ENCODE measurements around the gene CLTB.

CLTB gene

DNA sequence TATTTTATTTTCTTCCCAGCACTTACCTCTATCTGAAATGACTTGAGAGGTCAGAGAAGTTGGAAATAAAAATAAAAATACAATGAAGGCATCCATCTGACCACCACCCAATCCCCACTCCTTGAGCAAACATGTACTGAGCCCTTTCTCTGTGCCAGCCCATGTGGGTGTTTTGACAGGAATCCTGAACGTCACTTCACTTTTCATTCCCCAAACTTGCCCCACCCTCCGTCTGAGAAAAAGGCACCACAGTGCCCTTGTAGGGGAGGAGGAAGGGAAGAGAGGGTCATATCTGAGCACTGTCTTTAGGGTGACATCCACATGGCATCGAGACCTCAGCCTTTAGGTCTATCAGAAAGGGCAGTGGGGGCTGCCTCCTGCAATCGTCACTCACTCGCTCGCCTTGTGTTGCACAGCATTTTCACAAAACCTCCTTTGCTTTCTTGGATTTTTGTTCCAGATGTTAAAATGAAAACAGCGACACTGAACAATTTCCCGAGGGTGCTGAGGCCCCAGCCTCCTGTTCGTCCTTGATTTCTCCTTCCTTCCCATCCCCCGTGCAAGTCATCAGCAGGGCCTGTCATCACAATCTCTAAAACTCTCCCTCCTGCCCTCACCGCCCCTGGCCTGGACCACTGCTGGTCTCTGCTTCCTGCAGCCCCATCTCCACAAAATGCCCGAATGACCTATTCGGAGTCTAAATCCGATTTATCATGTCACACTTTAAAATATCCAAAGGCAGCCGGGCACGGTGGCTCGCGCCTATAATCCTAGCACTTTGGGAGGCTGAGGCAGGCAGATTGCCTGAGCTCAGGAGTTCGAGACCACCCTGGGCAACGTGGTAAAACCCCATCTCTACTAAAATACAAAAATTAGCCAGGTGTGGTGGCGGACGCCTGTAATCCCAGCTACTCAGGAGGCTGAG is 14.8 kb downstream of the CLTB start:
- DNase-seq (ENCODE audit: low read depth, low spot score), result no peak

DNA sequence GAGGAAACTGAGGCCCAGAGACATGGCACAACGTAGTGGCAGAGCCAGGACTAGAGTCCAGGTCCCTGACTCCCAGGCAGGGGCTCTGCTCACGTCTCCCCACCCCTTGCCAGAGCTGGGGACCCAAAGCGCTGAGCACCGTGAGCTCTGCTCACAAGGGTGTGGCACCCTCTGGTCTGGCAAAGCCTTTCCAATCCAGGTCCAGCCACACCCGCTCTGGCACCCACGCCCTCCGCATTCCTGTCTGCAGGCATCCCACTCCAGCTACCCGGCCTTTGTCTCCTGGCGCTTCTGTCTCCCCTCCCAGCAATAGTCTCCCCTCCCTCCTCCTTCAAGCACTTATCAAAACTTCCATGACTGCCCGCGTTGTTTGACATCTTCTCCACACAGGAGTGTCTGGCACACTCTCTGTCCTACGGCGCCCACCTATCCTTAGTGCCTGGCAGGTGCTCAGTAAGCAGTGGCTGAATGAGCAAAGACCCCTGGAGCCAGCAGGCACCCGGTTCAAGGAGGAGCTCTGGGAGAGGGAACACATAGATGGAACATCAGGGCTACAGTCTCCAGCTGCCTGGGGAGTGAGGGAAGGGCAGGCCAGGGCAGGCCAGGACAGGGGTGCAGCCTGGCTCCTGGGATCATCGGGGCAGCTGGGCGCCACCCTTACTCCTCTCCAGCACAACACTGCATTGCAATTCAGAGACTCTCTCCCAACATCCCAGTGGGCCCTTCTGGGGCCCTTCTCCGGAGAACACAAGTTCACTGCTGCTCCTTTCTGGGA is 15.8 kb downstream of the CLTB start:
- DNase-seq (ENCODE audit: low read depth, low spot score), result no peak

DNA sequence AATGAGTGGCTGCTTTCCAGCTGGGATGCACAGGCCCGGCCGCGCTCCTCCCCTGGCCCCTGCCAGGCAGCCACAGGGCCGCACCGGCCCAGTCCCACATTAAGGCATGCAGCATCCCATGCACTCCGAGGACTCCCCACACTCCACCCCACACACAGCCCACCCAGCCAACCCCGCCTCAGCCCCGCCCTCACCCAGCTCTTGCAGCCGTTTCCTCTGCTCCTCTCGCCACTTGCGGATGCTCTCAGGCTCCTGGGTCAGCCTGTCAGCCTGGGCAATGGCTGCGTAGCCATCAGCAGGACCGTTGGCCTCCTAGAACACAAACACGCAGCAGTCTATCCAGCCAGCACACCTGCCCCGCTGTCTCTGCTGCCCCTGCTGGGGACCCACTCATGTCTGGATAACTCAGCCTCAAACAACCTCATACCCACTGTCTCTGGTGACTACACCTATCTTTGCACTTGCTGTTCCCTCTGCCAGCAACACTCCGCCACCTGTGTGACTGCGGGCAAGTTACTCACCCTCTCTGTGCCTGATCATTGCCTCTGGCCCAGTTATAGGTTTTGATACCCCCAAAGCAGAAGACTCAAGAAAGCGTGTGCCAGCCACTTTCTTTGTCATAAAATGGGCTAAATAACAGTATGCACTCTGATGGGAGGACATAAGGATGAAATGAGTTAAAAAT is 18.5 kb downstream of the CLTB start:
- DNase-seq (ENCODE audit: low read depth, low spot score), result no peak

DNA sequence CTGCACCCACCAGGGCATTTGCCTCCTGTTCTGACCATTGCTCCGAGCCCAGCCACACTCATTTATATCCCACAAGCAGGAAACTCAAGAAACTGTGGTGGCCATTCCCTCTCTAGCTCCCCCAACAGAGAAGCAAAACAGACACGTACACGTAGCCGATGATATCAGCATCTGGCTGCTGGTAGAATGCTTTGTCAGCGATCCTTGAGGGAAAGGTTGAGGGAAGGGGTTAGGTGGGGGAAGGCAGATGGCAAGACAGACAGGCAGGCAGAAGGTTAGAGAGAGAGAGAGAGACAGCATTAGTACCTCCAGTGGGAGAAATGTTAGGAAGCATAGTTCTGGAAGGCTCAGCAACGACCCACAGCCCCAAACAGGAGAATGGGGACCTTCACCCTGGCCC is 20.0 kb downstream of the CLTB start:
- no peak for DNase-seq (ENCODE audit: low read depth, low spot score)

DNA sequence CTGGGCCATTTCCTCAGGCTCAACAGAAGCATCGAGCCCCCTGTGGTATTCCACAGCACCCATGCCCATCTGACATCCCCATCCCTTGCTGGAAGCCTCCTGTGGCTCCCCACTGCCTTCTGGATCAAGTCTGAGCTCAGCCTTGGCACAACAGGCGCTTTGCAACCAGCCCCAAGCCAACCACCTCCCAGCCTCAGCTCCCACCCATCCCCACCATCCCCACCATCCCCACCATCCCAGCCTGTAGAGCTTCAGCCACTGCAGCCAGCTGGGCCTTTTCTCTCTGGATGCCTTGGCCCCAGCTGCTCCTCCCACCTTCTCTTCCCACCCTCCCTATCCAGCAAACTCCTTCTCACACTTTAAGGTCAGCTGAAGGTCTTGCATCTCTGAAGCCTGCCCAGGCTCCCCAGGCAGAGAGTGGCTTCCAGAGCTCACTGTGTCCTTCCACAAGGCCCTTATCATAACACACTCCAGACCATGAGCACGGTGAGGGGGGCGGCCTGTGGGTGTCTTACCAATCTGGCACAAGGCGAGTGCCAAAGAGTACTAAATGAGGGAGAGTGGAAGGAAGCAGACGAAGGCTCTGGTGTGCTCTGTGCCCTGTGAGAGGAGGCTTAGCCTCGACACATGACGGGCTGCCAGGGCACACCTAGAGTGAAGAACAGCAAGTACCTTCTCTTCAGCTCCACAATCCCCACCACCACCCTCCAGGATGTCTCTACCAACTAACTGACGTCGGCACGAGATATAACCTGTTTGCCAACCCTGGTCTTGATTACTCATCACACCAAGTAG is 21.3 kb downstream of the CLTB start:
- no peak for DNase-seq (ENCODE audit: low read depth, low spot score)

DNA sequence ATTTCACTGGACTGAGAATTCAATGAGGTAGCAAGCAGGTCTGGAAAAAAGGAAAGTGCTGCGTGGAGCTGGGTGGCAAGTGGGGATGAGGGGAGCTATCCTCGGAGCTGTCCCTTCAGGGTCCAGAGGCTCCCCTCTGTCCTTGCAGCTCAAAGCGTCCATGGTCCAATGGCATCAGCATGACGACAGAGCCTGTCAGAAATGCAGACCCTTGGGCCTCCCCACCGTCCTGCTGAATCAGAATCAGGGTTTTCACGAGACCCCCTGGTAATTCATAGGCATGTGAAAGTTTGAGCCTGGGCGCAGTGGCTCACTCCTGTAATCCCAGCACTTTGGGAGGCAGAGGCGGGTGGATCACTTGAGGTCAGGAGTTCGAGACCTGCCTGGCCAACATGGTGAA is 22.2 kb downstream of the CLTB start:
- no peak for DNase-seq (ENCODE audit: low read depth, low spot score)

DNA sequence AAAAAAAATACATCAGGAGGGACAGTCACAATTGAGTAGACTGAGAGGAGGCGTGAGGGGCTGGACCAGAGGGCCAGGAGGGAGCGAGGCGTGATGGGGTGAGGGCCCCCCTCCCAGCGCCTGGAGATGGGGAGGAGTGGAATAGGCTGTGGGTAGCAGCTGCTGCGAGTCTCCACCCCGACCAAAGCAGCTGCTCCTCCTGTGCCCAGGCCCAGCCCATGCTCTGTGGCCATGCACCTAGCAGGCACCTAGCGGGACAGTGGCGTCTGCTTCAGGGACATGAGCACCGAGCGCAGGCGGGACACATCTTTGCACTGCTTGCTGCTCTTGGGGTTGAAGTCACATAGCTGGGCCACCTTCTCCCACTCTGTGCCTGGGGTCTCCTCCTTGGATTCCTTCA is 23.8 kb downstream of the CLTB start:
- no peak for DNase-seq (ENCODE audit: low read depth, low spot score)

DNA sequence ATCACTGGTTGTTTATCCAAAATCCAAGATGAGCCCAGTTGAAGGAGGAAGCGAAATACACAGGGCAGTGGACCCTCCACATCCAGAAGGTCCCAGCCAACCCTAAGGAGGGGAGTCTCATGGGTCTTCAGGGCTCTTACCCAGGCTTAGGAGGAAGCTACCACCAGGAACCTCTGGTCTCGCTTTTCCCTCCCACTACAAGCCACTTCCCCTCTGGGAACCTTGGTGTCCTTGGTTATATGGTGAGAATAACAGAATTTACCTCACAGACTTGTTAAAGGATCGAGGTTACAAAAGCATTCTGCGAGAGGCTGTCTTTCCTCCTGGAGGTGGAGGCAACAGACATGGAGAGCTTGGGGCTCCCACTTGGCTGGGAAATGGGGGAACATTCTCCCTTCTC is 24.3 kb downstream of the CLTB start:
- DNase-seq (ENCODE audit: low read depth, low spot score), result no peak

DNA sequence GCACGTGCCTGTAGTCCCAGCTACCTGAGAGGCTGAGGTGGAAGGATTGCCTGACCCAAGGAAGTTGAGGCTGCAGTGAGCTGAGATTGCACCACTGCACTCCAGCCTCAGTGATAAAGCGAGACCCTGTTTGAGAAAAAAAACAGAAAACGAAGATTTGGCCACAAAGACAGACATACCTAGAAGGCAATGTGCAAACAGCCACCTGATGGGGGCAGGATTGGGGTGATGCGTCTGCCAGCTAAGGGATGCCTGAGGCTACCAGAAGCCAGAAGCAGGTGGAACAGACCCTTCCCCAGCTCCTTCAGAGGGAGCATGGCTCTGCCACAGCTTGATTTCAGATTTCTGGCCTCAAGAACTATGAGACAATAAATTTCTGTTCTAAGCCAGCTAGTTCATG is 24.9 kb downstream of the CLTB start:
- no peak for DNase-seq (ENCODE audit: low read depth, low spot score)

DNA sequence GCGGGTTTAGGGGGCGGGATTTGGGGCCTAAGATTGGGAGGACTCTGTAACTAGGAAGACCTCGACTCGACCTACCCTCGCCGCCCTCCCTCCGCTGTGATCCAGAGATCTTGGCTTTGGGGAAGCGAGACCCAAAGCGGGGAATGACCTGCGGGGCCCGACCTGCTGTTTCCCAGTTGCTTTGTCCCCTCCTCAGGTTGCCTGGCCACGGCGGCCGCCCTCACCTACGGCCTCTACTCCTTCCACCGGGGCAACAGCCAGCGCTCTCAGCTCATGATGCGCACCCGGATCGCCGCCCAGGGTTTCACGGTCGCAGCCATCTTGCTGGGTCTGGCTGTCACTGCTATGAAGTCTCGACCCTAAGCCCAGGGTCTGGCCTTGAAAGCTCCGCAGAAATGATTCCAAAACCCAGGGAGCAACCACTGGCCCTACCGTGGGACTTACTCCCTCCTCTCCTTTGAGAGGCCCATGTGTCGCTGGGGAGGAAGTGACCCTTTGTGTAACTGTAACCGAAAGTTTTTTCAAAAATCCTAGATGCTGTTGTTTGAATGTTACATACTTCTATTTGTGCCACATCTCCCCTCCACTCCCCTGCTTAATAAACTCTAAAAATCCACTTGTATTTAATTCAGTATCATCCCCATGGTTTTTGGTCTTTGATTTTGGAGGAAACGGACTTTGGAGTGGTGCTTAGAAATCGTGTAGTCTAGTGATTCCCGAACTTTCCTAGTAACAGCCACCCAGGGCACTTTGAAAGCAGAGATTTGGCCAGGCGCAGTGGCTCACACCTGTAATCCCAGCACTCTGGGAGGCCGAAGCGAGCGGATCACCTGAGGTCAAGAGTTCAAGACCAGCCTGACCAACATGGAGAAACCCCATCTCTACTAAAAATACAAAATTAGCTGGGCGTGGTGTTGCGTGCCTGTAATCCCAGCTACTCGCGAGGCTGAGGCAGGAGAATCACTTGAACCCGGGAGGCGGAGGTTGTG is 26.9 kb downstream of the CLTB start:
- DNase-seq (ENCODE audit: low read depth, low spot score), result no peak

DNA sequence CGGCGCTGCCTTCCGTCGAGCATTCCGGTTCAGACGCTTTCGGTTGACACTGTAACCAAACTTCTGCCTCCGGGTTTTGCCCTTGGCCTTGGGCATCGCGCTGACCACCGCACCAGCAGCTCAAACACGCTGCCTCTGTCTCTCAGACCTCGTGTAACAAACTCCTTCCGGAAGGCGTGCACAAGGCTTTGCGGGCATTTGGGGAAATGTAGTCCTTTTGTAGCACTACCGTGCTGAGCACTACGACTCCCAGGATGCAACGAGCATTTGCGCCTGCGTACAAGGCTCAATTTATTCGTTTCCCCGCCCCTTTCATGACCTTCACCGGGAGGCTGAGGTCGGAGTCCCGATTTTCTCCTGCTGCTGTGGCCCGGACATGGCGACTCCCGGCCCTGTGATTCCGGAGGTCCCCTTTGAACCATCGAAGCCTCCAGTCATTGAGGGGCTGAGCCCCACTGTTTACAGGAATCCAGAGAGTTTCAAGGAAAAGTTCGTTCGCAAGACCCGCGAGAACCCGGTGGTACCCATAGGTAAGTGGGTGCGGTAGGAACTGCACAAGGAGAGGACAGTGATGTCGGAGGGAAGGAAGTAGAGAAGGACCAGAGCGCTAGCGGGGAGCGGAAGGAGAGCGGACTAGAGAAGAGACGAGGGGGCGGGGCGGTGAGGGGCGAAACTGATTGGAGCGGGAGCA is 27.8 kb downstream of the CLTB start, which contains the start of the genes HIGD2A and NOP16:
Gene HIGD2A, plus strand, starts transcription at position 308 of the 691 bp plus-strand sequence. Its CDS starts 69 bp downstream, at position 377.
Gene NOP16, minus strand, starts transcription at position 155 of the 691 bp plus-strand sequence. Its CDS starts 59 bp downstream, at position 96.
- DNase-seq (ENCODE audit: low read depth, low spot score), result peak; percentile 99

DNA sequence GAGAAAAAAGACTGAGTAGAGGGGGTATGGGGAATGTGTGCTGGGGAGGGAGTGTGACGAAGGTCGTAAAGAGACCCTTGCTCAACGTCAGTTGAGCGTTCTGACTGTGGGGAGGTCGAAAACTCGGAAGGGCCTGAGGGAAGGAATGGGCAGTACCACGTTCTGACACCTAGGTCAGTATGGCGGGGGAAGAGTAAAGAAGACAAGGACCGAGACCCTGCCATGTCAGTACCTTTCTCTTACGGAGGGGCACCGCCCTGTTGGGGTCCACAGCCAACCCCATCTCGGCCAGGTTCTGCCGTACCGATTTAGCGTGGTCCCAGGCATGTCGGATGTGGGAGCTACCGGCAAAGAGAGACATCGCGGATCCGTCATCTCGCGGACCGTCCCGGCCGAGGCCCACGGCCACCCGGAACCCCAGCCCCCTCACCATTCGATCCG is 28.3 kb downstream of the CLTB start:
- DNase-seq (ENCODE audit: low read depth, low spot score), result peak; percentile 46

DNA sequence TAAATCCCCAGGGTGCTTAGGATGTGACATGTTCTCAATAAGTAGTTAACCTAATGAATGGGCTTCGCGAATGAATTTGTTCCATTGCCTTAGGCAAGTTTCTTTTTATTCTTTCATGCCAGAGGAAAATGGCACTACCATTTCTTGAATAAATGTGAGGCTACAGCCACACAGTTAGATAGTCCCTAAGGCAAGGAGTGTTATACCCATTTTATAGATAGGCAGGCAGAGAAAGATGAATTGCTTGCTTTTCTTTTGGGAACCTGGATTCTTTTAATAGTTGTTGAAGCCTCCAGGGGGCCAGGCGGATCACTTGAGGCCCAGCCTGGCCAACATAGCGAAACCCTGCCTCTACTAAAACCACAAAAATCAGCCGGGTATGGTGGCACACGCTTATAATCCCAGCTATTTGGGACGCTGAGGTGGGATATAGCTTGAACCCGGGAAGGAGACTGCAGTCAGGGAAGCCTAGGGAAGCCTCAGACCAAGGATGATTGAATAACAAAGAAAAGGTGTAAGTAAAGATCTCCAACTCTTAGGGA is 28.9 kb downstream of the CLTB start:
- peak; percentile 20 for DNase-seq (ENCODE audit: low read depth, low spot score)

DNA sequence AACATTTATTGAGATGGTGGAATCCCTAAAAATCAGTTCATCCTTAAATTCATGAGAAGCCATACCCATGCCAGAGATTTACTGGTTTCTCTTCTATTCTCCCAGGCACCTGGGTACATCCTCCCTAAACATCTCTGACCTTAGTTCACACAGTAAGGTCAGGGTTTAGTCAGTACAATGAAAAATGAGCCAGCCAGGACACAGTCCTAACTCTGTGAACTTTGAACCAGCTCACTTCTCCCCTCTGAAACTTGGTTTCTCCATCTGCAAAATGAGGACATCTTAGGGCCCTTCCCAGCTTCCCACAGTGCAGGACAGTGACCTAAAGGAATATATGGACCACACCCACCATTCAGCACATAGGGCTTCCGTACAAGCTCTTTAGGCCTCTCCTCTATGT is 29.8 kb downstream of the CLTB start:
- no peak for DNase-seq (ENCODE audit: low read depth, low spot score)

DNA sequence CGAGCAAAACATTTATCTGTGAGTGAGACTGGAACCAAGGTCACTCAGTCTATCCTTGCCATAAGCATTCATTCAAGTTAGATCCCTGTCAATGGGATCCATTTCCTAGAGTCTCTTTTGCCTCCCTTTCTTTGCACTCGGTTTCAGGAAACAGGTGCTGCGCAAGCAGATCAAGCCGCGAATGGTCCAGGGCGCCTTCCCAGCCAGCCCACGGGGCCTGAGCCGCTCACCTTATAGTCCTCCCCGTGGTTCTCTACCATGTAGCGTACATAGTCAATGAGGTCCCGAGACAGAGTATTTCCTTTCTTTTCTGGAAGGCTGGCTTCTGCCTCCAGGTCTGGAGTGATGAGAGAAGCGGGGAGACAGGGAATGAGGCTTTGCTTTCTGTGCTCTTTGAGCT is 31.3 kb downstream of the CLTB start:
- no peak for DNase-seq (ENCODE audit: low read depth, low spot score)

DNA sequence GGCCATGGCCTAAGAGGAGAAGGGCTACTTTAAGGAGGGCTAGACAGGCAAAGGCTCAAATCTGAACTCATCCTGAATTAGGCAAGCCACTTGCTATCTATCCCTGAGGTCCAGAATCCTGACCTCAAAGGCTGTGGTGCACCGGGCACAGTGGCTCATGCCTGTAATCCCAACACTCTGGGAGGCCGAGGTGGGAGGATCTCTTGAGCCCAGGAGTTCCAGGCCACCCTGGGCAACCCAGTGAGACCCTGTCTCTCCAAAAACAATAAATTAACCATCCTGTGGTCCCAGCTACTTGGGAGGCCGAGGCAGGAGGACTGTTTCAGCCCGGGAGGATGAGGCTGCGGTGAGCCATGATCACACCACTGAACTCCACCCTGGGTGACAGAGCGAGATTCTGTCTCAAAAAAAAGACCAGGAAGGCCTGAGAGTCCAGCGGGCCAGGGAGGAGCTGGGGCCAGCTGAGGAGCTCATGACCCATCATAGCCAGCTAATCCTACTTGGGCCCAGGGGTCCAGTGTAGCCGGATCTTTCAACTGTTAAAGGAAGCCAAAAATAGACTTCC is 31.9 kb downstream of the CLTB start:
- no peak for DNase-seq (ENCODE audit: low read depth, low spot score)

DNA sequence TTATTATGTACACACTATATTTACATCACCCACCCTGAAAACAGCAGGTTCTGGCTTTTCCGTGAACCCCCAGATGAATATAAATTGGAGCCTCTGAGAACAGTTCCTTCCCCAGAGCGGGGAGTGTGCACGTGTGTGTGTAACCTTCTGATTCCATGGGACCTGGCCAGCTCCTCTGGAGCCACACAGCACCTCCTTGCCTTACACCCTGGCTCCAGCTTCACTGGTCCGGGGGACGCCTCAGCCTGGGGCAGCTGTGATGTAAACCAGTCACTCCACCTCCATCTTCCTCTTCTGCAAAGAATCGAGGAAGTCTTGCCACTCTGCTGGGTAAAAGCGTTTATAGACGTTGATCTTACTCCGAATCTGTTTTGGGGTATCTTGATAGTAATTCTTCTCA is 32.4 kb downstream of the CLTB start:
- DNase-seq (ENCODE audit: low read depth, low spot score), result no peak

DNA sequence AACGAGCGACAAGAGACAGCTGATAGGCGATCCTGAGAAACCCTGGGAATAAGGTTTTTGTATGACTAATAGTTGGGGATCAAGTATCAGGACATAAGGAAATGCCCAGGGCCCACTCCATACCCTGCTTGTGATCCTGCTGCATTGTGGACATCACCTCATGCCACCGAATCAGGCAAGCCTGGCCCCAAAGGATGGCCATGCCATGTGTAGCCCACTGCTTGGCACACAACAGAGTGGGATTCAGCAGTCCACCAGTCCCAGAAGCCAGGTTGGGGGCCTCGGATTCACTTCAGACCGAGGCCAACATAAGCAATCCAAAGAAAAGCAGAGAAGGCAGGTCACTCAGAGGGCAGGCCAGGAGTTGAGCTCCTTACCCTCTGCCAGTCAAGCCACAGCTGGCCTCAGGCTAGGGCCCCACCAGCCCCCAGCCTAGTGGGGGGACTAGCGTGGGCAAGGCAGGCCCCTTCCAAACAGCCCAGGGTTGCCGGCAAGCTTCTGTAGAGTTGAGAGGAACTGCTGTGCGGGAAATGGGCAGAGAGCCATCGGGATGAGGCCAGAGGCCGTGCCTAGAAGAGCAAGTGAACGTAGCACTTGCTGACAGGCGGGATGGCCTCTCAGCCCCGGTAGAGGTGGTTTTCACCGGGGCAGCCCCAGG is 33.0 kb downstream of the CLTB start:
- DNase-seq (ENCODE audit: low read depth, low spot score), result no peak
